WTC11 (cell line): ENCODE results near the gene PTPN3. TPM values are rescaled to one million over a fixed set of nuclear protein-coding genes. Genes with fewer than 3 reads are reported as not detected.

Experiments used
- ATAC-seq: fragments of 200-7000 bp; cut with Tn5 transposase; 2 replicates; pipeline ENCODE4 v1.10.0; 2021; ENCODE audit warnings: mild to moderate bottlenecking, moderate library complexity
- CTCF ChIA-PET: fragments of 300-600 bp; sonication (Branson Sonifier 250); formaldehyde crosslinking; loops from one replicate; lab custom pipeline; 2021; ENCODE audit warnings: antibody characterized with exemption; lab: Charles Lee
- POLR2A ChIA-PET: fragments of 350-600 bp; sonication (Branson Sonifier 250); formaldehyde crosslinking; loops from one replicate; lab custom pipeline; 2021; ENCODE audit warnings: antibody characterized with exemption; lab: Charles Lee
- DNase-seq: peaks from one replicate; pipeline ENCODE4 v3.0.0; 2021; ENCODE audit warnings: low spot score
- H3K27ac Mint-ChIP-seq: 2 replicates; pipeline ENCODE4 v1.8.0; 2021; ENCODE audit warnings: mixed read lengths
- H3K27me3 Mint-ChIP-seq: 2 replicates; pipeline ENCODE4 v1.8.0; 2021; ENCODE audit warnings: low read depth, mild to moderate bottlenecking, moderate library complexity, mixed read lengths
- H3K36me3 Mint-ChIP-seq: 2 replicates; pipeline ENCODE4 v1.8.0; 2021; ENCODE audit warnings: mixed read lengths
- H3K4me1 Mint-ChIP-seq: 2 replicates; pipeline ENCODE4 v1.8.0; 2022; ENCODE audit warnings: mixed read lengths
- H3K4me3 Mint-ChIP-seq: 2 replicates; pipeline ENCODE4 v1.8.0; 2021; ENCODE audit warnings: mild to moderate bottlenecking, moderate library complexity, mixed read lengths
- H3K9me3 Mint-ChIP-seq: 2 replicates; pipeline ENCODE4 v1.8.0; 2021; ENCODE audit warnings: mixed read lengths
- ATF2 ChIP-seq: sonication (generic); formaldehyde crosslinking; IDR thresholded peaks from 2 replicates; pipeline ENCODE4 v1.8.1; 2022; ENCODE audit warnings: low read depth, missing genetic modification reagents, borderline replicate concordance
- CBFB ChIP-seq: sonication (generic); formaldehyde crosslinking; IDR thresholded peaks from 2 replicates; pipeline ENCODE4 v1.8.1; 2022; ENCODE audit warnings: mild to moderate bottlenecking, low read depth, missing genetic modification reagents
- CREB1 ChIP-seq: sonication (generic); formaldehyde crosslinking; IDR thresholded peaks from 2 replicates; pipeline ENCODE4 v1.8.0; 2023; ENCODE audit warnings: mild to moderate bottlenecking, missing genetic modification reagents
- FOXJ3 ChIP-seq: sonication (generic); formaldehyde crosslinking; IDR thresholded peaks from 2 replicates; pipeline ENCODE4 v1.9.0; 2021; ENCODE audit warnings: missing genetic modification reagents, mild to moderate bottlenecking, borderline replicate concordance
- FOXK1 ChIP-seq: sonication (generic); formaldehyde crosslinking; IDR thresholded peaks from 2 replicates; pipeline ENCODE4 v1.8.0; 2022; ENCODE audit warnings: mild to moderate bottlenecking, moderate library complexity, missing genetic modification reagents
- FOXP1 ChIP-seq: sonication (generic); formaldehyde crosslinking; IDR thresholded peaks from 2 replicates; pipeline ENCODE4 v1.8.0; 2022; ENCODE audit warnings: missing genetic modification reagents, mild to moderate bottlenecking, moderate library complexity, borderline replicate concordance
- GTF2I ChIP-seq: fragments of 250-450 bp; sonication (Bioruptor Pico); conservative IDR thresholded peaks from 2 replicates; pipeline ENCODE4 v1.4.0; 2021; ENCODE audit warnings: mild to moderate bottlenecking
- IRF2 ChIP-seq: sonication (generic); formaldehyde crosslinking; IDR thresholded peaks from 2 replicates; pipeline ENCODE4 v1.8.0; 2022; ENCODE audit warnings: low read depth, missing genetic modification reagents, borderline replicate concordance
- JAZF1 ChIP-seq: fragments of 250-450 bp; sonication (Bioruptor Pico); IDR thresholded peaks from 2 replicates; pipeline ENCODE4 v1.9.0; 2021; ENCODE audit warnings: moderate library complexity, mild to moderate bottlenecking, inconsistent platforms
- JUN ChIP-seq: sonication (generic); formaldehyde crosslinking; IDR thresholded peaks from 2 replicates; pipeline ENCODE4 v1.8.0; 2023; ENCODE audit warnings: mild to moderate bottlenecking, missing genetic modification reagents
- NFE2L1 ChIP-seq: sonication (generic); formaldehyde crosslinking; IDR thresholded peaks from 2 replicates; pipeline ENCODE4 v1.8.1; 2023; ENCODE audit warnings: missing genetic modification reagents
- NR2C2 ChIP-seq: sonication (generic); formaldehyde crosslinking; IDR thresholded peaks from 2 replicates; pipeline ENCODE4 v1.8.0; 2022; ENCODE audit warnings: mild to moderate bottlenecking, missing genetic modification reagents
- SMAD3 ChIP-seq: sonication (generic); formaldehyde crosslinking; IDR thresholded peaks from 2 replicates; pipeline ENCODE4 v1.8.0; 2022; ENCODE audit warnings: missing genetic modification reagents, mild to moderate bottlenecking, borderline replicate concordance
- TEAD1 ChIP-seq: sonication (generic); formaldehyde crosslinking; IDR thresholded peaks from 2 replicates; pipeline ENCODE4 v1.8.0; 2022; ENCODE audit warnings: mild to moderate bottlenecking, missing genetic modification reagents
- TP53 ChIP-seq: sonication (generic); formaldehyde crosslinking; IDR thresholded peaks from 2 replicates; pipeline ENCODE4 v1.8.1; 2023; ENCODE audit warnings: mild to moderate bottlenecking, missing genetic modification reagents
- ZBTB21 ChIP-seq: sonication (generic); formaldehyde crosslinking; IDR thresholded peaks from 2 replicates; pipeline ENCODE4 v1.8.1; 2023; ENCODE audit warnings: mild to moderate bottlenecking, missing genetic modification reagents, borderline replicate concordance
- ZNF281 ChIP-seq: sonication (generic); formaldehyde crosslinking; IDR thresholded peaks from 2 replicates; pipeline ENCODE4 v1.8.0; 2023; ENCODE audit warnings: mild to moderate bottlenecking, missing genetic modification reagents
- ZNF416 ChIP-seq: fragments of 250-450 bp; sonication (Bioruptor Pico); IDR thresholded peaks from 2 replicates; pipeline ENCODE4 v1.9.0; 2021; ENCODE audit warnings: mild to moderate bottlenecking, inconsistent platforms
- total RNA-seq: library from RNA; stranded (reverse); gene quantifications from 3 replicates; pipeline ENCODE4 v1.2.3, GENCODE V29; 2021
- TF ChIP-seq, protein P1 (sequence below): sonication (generic); formaldehyde crosslinking; conservative IDR thresholded peaks from 2 replicates; pipeline ENCODE4 v1.8.1; 2023; ENCODE audit warnings: mild to moderate bottlenecking, low read depth, missing genetic modification reagents, moderate library complexity
- TF ChIP-seq, protein P2 (sequence below): sonication (generic); formaldehyde crosslinking; IDR thresholded peaks from 2 replicates; pipeline ENCODE4 v1.8.1; 2022; ENCODE audit warnings: low read depth, mild to moderate bottlenecking, moderate library complexity, missing genetic modification reagents, borderline replicate concordance

The PTPN3 gene
- total RNA-seq, 1 experiment from 2014 or later: 1.7 TPM

GRCh38 chr9:109403766-109404320 lies 94.3 kb downstream of the PTPN3 start (continued):
- TF ChIP-seq ATF2 (CRISPR knock-in tag) (no peak), JAZF1 (CRISPR knock-in tag) (no peak)

DNA sequence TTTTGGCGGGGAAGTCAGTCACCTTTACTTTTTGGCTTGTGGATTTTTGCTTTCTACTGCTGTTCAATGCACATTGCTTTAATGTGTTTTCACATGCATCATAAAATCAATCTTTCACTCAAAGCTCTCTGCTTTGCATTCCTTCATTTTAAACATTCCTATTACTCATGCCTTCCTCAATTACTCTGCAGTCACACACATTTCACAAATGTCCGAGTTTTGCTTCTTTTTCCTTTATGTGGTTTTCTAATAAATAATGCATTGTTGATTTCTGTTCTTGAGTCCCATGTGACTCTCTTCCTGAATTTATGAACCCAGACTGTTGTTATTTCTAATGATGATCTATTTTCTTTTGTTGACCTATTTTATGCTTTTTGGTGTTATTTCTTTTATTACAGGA lies 95.0 kb downstream of the PTPN3 start:
- TF ChIP-seq FOXK1 (no peak), CBFB (CRISPR knock-in tag) (no peak), JAZF1 (CRISPR knock-in tag) (no peak), TEAD1 (CRISPR knock-in tag) (no peak), NR2C2 (CRISPR knock-in tag) (no peak), CREB1 (CRISPR knock-in tag) (no peak), NFE2L1 (no peak), FOXJ3 (CRISPR knock-in tag) (no peak), FOXP1 (CRISPR knock-in tag) (no peak)
- TF ChIP-seq, protein P1, sequence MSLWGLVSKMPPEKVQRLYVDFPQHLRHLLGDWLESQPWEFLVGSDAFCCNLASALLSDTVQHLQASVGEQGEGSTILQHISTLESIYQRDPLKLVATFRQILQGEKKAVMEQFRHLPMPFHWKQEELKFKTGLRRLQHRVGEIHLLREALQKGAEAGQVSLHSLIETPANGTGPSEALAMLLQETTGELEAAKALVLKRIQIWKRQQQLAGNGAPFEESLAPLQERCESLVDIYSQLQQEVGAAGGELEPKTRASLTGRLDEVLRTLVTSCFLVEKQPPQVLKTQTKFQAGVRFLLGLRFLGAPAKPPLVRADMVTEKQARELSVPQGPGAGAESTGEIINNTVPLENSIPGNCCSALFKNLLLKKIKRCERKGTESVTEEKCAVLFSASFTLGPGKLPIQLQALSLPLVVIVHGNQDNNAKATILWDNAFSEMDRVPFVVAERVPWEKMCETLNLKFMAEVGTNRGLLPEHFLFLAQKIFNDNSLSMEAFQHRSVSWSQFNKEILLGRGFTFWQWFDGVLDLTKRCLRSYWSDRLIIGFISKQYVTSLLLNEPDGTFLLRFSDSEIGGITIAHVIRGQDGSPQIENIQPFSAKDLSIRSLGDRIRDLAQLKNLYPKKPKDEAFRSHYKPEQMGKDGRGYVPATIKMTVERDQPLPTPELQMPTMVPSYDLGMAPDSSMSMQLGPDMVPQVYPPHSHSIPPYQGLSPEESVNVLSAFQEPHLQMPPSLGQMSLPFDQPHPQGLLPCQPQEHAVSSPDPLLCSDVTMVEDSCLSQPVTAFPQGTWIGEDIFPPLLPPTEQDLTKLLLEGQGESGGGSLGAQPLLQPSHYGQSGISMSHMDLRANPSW (CRISPR knock-in tag): no peak
- CTCF ChIA-PET: interaction anchor here (1.3 kb wide), 1 partner anchor 197 kb away, joined by 3 read pairs; no protein-coding TSS in a partner anchor
- POLR2A ChIA-PET: no interaction called here
- Mint-ChIP-seq H3K4me3 (no peak overlapping the region), H3K4me1 (peaks cover 25% of the 10 kb centered on the region), H3K27me3 (no peaks in the 10 kb centered on the region), H3K36me3 (no peaks in the 10 kb centered on the region), H3K9me3 (no peaks in the 10 kb centered on the region), H3K27ac (no peak overlapping the region)
- no peak for DNase-seq
- no peak for ATAC-seq

GRCh38 chr9:109401990-109402318 lies 96.2 kb downstream of the PTPN3 start:
- ChIA-PET POLR2A (no interaction called here), CTCF (interaction anchor here (0.7 to 5.1 kb wide), 13 partner anchors 9 to 448 kb away, joined by 3 to 66 read pairs (median 7); no protein-coding TSS in a partner anchor)
- no peak overlapping the region for H3K4me3 Mint-ChIP-seq

More at GRCh38 chr9:109401990-109402318, 96.2 kb downstream of the PTPN3 start:
- no peak for DNase-seq
- H3K4me1 Mint-ChIP-seq: peaks cover 18% of the 10 kb centered on the region
- no peak for TF ChIP-seq IRF2 (CRISPR knock-in tag)
- TF ChIP-seq ZNF416 (CRISPR knock-in tag): no peak
- TF ChIP-seq, protein P2, sequence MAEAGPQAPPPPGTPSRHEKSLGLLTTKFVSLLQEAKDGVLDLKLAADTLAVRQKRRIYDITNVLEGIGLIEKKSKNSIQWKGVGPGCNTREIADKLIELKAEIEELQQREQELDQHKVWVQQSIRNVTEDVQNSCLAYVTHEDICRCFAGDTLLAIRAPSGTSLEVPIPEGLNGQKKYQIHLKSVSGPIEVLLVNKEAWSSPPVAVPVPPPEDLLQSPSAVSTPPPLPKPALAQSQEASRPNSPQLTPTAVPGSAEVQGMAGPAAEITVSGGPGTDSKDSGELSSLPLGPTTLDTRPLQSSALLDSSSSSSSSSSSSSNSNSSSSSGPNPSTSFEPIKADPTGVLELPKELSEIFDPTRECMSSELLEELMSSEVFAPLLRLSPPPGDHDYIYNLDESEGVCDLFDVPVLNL (CRISPR knock-in tag): no peak
- no peak for TF ChIP-seq JUN
- no peak for TF ChIP-seq NR2C2 (CRISPR knock-in tag)
- no peak for TF ChIP-seq ZNF281 (CRISPR knock-in tag)
- TF ChIP-seq GTF2I (CRISPR knock-in tag): no peak
- TF ChIP-seq SMAD3: no peak
- no peak for TF ChIP-seq TP53 (CRISPR knock-in tag)
- TF ChIP-seq ZBTB21 (CRISPR knock-in tag): no peak
- TF ChIP-seq, all 79 proteins: peak for 0
- no peak overlapping the region for H3K27ac Mint-ChIP-seq
- no peaks in the 10 kb centered on the region for H3K36me3 Mint-ChIP-seq
- no peak for ATAC-seq
- H3K9me3 Mint-ChIP-seq: no peaks in the 10 kb centered on the region
- H3K27me3 Mint-ChIP-seq: no peaks in the 10 kb centered on the region
